ENCODE measurements around the gene DIS3L2. TPM values are rescaled to one million over a fixed set of nuclear protein-coding genes. Genes with fewer than 3 reads are reported as not detected.

DIS3L2 gene
- total and polyA plus RNA-seq, 7 donors = 10.7 to 20.8 (median 16.0) TPM

GRCh38 chr2:232022718-232023117 lies 61.2 kb downstream of the DIS3L2 start:
- no peak for DNase-seq
- peaks cover 0 to 64% of the 10 kb centered on the region in 2 donors for H3K36me3 ChIP-seq (ENCODE audit: insufficient read depth in 1 of 2, low read depth in 1 of 2)
- no peak for ATAC-seq

GRCh38 chr2:232023426-232023825 lies 61.9 kb downstream of the DIS3L2 start:
- intact Hi-C loops (cut with DNase I) = no loop called here
- peaks cover 0 to 61% of the 10 kb centered on the region in 2 donors for H3K36me3 ChIP-seq (ENCODE audit: insufficient read depth in 1 of 2, low read depth in 1 of 2)
- no peak for TF ChIP-seq CTCF (IDR thresholded peaks at IDR 0.05)
- H3K27me3 ChIP-seq (ENCODE audit: insufficient read depth in 3 of 3, low read length in 2 of 3) = no peaks in the 10 kb centered on the region
- no peak overlapping the region for H3K27ac ChIP-seq
- no peak for DNase-seq
- no peaks in the 10 kb centered on the region for H3K4me1 ChIP-seq
- H3K9me3 ChIP-seq = no peaks in the 10 kb centered on the region
- no peak overlapping the region for H3K4me3 ChIP-seq
- no peak for ATAC-seq

More at GRCh38 chr2:232022718-232023117, 61.2 kb downstream of the DIS3L2 start:
- H3K9me3 ChIP-seq = no peaks in the 10 kb centered on the region
- no peak overlapping the region for H3K4me3 ChIP-seq
- no peaks in the 10 kb centered on the region for H3K27me3 ChIP-seq (ENCODE audit: insufficient read depth in 3 of 3, low read length in 2 of 3)
- 73 to 84% (median 74%) methylated on average over 3 of the region's 3 CpGs for WGBS, 3 donors
- no peak overlapping the region for H3K27ac ChIP-seq
- intact Hi-C loops (cut with DNase I) = no loop called here
- H3K4me1 ChIP-seq = no peaks in the 10 kb centered on the region
- TF ChIP-seq CTCF (IDR thresholded peaks at IDR 0.05) = no peak

DNA sequence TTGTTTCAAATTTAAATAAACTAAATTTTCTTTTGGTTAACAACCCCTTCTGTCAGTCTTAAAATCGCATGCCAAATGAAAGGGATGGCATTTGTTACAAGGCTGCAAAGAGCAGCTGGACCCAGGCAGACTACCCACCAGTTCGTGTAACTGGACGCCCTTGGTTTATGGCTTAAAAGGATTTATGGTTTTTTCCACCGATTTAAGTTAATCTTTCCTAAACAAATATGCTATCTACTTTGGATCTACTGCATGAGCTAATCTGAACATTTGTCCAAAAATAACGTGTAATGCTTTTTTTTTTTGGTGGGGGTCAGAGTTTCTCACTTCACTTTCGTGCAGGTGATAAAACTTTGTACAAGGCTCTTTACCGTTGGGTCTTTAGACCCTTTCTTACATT lies 62.9 kb downstream of the DIS3L2 start:
- Histone ChIP-seq H3K4me3 (no peak overlapping the region), H3K27me3 (ENCODE audit: insufficient read depth in 3 of 3, low read length in 2 of 3) (no peaks in the 10 kb centered on the region), H3K36me3 (ENCODE audit: insufficient read depth in 1 of 2, low read depth in 1 of 2) (peaks cover 0 to 59% of the 10 kb centered on the region in 2 donors), H3K27ac (no peak overlapping the region), H3K9me3 (no peaks in the 10 kb centered on the region), H3K4me1 (no peaks in the 10 kb centered on the region)
- 61 to 74% (median 63%) methylated on average over 7 of the region's 7 CpGs for WGBS, 3 donors
- DNase-seq = no peak
- intact Hi-C loops (cut with DNase I) = no loop called here
- no peak for ATAC-seq
- no peak for TF ChIP-seq CTCF (IDR thresholded peaks at IDR 0.05)

GRCh38 chr2:232026910-232027309 lies 65.4 kb downstream of the DIS3L2 start:
- Histone ChIP-seq H3K27ac (no peak overlapping the region), H3K4me1 (no peaks in the 10 kb centered on the region), H3K36me3 (ENCODE audit: insufficient read depth in 1 of 2, low read depth in 1 of 2) (peaks cover 0 to 51% of the 10 kb centered on the region in 2 donors), H3K27me3 (ENCODE audit: insufficient read depth in 3 of 3, low read length in 2 of 3) (no peaks in the 10 kb centered on the region), H3K9me3 (no peaks in the 10 kb centered on the region), H3K4me3 (no peak overlapping the region)
- ATAC-seq = no peak
- DNase-seq = no peak
- intact Hi-C loops (cut with DNase I) = no loop called here
- TF ChIP-seq CTCF (IDR thresholded peaks at IDR 0.05) = no peak
- 97 to 98% (median 98%) methylated on average over 2 of the region's 2 CpGs for WGBS, 3 donors

GRCh38 chr2:232027530-232027929 lies 66.0 kb downstream of the DIS3L2 start:
- intact Hi-C loops (cut with DNase I) = no loop called here
- Histone ChIP-seq H3K27me3 (ENCODE audit: insufficient read depth in 3 of 3, low read length in 2 of 3) (no peaks in the 10 kb centered on the region), H3K4me3 (no peak overlapping the region), H3K9me3 (no peaks in the 10 kb centered on the region), H3K27ac (no peak overlapping the region), H3K36me3 (ENCODE audit: insufficient read depth in 1 of 2, low read depth in 1 of 2) (peaks cover 0 to 46% of the 10 kb centered on the region in 2 donors), H3K4me1 (no peaks in the 10 kb centered on the region)
- TF ChIP-seq CTCF (IDR thresholded peaks at IDR 0.05) = no peak
- DNase-seq (no peak), ATAC-seq (no peak)
